ENCODE results near the gene PAQR5.

Gene PAQR5, protein sequence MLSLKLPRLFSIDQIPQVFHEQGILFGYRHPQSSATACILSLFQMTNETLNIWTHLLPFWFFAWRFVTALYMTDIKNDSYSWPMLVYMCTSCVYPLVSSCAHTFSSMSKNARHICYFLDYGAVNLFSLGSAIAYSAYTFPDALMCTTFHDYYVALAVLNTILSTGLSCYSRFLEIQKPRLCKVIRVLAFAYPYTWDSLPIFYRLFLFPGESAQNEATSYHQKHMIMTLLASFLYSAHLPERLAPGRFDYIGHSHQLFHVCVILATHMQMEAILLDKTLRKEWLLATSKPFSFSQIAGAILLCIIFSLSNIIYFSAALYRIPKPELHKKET

DNA sequence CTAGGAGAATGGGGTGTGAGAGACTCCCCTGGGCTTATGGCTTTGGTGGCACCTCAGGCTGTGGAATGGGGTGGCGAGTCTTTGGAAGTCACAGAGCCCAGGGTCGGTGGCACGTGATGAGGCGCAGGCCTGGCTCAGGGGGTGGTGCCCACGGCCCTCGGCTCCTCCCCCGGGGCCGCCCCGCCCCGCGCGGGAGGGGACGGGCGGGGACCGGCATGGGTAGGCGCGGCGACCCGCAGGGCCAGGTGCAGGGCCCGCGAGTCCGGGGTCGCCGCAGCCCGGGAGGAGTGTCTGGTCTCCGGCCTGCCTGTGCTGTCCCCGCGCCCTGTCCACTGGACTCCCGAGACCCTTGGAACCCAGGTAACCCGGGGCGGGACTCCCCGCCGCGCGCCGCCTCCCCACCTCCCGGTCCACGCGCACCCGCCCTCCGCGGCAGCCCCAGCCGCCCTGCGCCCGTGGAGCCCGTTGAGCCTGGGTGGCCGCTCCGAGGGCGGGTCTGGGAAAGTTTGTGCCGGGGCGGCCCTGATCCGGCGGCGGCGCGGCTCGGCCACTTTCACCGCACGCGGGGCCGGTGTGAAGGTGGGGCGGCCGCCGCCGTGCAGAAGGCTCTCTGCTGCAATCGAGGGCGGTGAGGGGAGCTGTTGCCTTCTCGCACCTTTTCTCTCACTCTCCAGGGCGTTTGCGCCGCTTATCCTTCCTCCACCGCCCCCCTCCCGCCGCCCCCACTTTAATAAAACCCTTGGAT is at the start of gene PAQR5:
Gene PAQR5 (plus strand): TSS at position 216 of the 745 bp plus-strand sequence. CDS start 61,169 bp downstream, outside the sequence.
- no peaks in the 10 kb centered on the region for H3K4me1 Mint-ChIP-seq (ENCODE audit: low read depth)
- peak within 1 kb of the TSS; percentile 22 for H3K4me3 Mint-ChIP-seq
- H3K27ac Mint-ChIP-seq: no peak within 1 kb of the TSS
- peaks cover 51% of the 10 kb centered on the region for H3K27me3 Mint-ChIP-seq (ENCODE audit: low read depth)
- H3K9me3 Mint-ChIP-seq: no peaks in the 10 kb centered on the region
- H3K36me3 Mint-ChIP-seq (ENCODE audit: low read depth): no peaks in the 10 kb centered on the region
- DNase-seq (ENCODE audit: low spot score): no peak

DNA sequence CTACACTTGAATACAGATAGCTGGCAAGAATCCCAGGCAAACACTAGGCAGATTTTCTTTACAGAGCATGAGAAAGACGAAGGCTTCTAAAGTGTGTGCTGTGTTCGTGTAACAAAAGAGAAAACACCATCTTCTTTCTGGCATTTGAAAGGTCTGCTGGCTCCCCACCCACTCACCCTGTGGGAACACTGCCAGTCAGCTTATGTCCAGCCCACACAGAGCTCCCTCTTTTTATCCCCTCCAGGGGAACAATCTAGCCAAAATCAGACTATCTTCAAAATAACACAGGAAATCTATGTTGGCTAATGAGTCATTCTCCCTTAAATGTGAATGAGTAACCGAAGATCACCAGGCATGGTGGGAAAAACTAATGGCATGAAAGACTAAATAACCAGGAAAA is 45.6 kb upstream of the PAQR5 start:
- H3K4me3 Mint-ChIP-seq: no peak overlapping the region
- peaks cover 3% of the 10 kb centered on the region for H3K27me3 Mint-ChIP-seq (ENCODE audit: low read depth)
- H3K36me3 Mint-ChIP-seq (ENCODE audit: low read depth): no peaks in the 10 kb centered on the region
- H3K27ac Mint-ChIP-seq: no peak overlapping the region
- H3K9me3 Mint-ChIP-seq: no peaks in the 10 kb centered on the region
- H3K4me1 Mint-ChIP-seq (ENCODE audit: low read depth): no peaks in the 10 kb centered on the region
- no peak for DNase-seq (ENCODE audit: low spot score)

- no peaks in the 10 kb centered on the region for H3K36me3 Mint-ChIP-seq (ENCODE audit: low read depth)
Observed at GRCh38 chr15:69265347-69265955, 33.3 kb upstream of the PAQR5 start.

DNA sequence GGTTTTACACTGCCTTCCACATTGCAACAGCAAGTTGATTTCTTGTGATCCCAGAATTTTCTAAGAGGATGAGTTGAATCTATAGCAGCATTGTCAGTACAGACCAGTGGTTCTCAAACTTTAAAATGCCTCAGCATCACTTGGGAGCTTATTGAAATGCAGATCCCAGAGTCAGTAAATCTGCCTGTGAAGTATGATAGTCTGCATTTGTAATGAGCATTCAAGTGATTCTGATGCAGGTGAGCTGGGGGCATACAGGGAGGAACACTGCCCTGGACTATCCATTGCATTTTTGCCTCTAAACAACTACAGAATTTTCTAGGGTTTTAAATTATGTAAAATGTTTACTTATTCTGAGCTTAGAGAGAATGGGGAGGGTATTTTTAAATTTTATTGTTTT is 27.5 kb upstream of the PAQR5 start:
- H3K36me3 Mint-ChIP-seq (ENCODE audit: low read depth): no peaks in the 10 kb centered on the region
- no peak for DNase-seq (ENCODE audit: low spot score)
- H3K27me3 Mint-ChIP-seq (ENCODE audit: low read depth): peaks cover 6% of the 10 kb centered on the region
- H3K9me3 Mint-ChIP-seq: no peaks in the 10 kb centered on the region
- H3K4me1 Mint-ChIP-seq (ENCODE audit: low read depth): no peaks in the 10 kb centered on the region
- H3K4me3 Mint-ChIP-seq: no peak overlapping the region
- no peak overlapping the region for H3K27ac Mint-ChIP-seq

More at GRCh38 chr15:69265347-69265955, 33.3 kb upstream of the PAQR5 start:
- no peak overlapping the region for H3K27ac Mint-ChIP-seq
- no peak overlapping the region for H3K4me3 Mint-ChIP-seq
- H3K9me3 Mint-ChIP-seq: no peaks in the 10 kb centered on the region
- DNase-seq (ENCODE audit: low spot score): no peak
- H3K27me3 Mint-ChIP-seq (ENCODE audit: low read depth): peaks cover 11% of the 10 kb centered on the region
- no peaks in the 10 kb centered on the region for H3K4me1 Mint-ChIP-seq (ENCODE audit: low read depth)

DNA sequence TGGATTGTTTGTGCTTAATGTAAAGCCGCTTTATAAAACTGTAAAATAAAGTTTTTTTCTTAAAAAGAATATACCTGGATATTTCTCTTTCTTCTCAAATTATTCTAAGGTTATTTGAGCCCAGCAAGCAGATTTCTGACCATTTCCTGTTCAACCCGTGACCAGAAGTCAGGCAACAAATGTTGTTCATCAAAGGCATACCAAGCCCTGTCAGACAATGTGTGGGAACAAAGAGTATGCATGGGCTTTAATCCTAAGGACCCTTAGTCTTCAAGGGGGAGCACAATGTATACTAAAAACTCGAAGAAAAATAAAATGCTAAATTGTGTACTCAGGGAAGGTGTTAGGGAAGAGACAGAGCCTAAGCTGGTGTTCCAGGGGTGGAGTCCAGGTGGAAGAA is 26.6 kb upstream of the PAQR5 start:
- H3K27ac Mint-ChIP-seq: no peak overlapping the region
- H3K36me3 Mint-ChIP-seq (ENCODE audit: low read depth): no peaks in the 10 kb centered on the region
- H3K9me3 Mint-ChIP-seq: no peaks in the 10 kb centered on the region
- no peak for DNase-seq (ENCODE audit: low spot score)
- no peaks in the 10 kb centered on the region for H3K4me1 Mint-ChIP-seq (ENCODE audit: low read depth)
- no peak overlapping the region for H3K4me3 Mint-ChIP-seq
- H3K27me3 Mint-ChIP-seq (ENCODE audit: low read depth): no peaks in the 10 kb centered on the region

- H3K36me3 Mint-ChIP-seq (ENCODE audit: low read depth): no peaks in the 10 kb centered on the region
Observed at GRCh38 chr15:69272891-69273290, 25.8 kb upstream of the PAQR5 start.

GRCh38 chr15:69275074-69275670 is 23.5 kb upstream of the PAQR5 start:
- no peak overlapping the region for H3K4me3 Mint-ChIP-seq
- no peaks in the 10 kb centered on the region for H3K27me3 Mint-ChIP-seq (ENCODE audit: low read depth)
- no peak overlapping the region for H3K27ac Mint-ChIP-seq
- no peaks in the 10 kb centered on the region for H3K4me1 Mint-ChIP-seq (ENCODE audit: low read depth)
- no peaks in the 10 kb centered on the region for H3K36me3 Mint-ChIP-seq (ENCODE audit: low read depth)
- H3K9me3 Mint-ChIP-seq: no peaks in the 10 kb centered on the region
- no peak for DNase-seq (ENCODE audit: low spot score)

More at GRCh38 chr15:69272891-69273290, 25.8 kb upstream of the PAQR5 start:
- no peaks in the 10 kb centered on the region for H3K27me3 Mint-ChIP-seq (ENCODE audit: low read depth)
- H3K27ac Mint-ChIP-seq: no peak overlapping the region
- no peaks in the 10 kb centered on the region for H3K9me3 Mint-ChIP-seq
- DNase-seq (ENCODE audit: low spot score): no peak
- H3K4me1 Mint-ChIP-seq (ENCODE audit: low read depth): no peaks in the 10 kb centered on the region
- H3K4me3 Mint-ChIP-seq: no peak overlapping the region

- Mint-ChIP-seq H3K27me3 (ENCODE audit: low read depth) (no peaks in the 10 kb centered on the region), H3K4me1 (ENCODE audit: low read depth) (no peaks in the 10 kb centered on the region), H3K36me3 (ENCODE audit: low read depth) (no peaks in the 10 kb centered on the region), H3K4me3 (no peak overlapping the region), H3K27ac (no peak overlapping the region), H3K9me3 (no peaks in the 10 kb centered on the region)
- no peak for DNase-seq (ENCODE audit: low spot score)
Observed at GRCh38 chr15:69275933-69276560, 22.7 kb upstream of the PAQR5 start.

GRCh38 chr15:69277316-69277715 is 21.4 kb upstream of the PAQR5 start:
- Mint-ChIP-seq H3K9me3 (no peaks in the 10 kb centered on the region), H3K4me1 (ENCODE audit: low read depth) (no peaks in the 10 kb centered on the region), H3K27ac (no peak overlapping the region), H3K36me3 (ENCODE audit: low read depth) (no peaks in the 10 kb centered on the region), H3K27me3 (ENCODE audit: low read depth) (no peaks in the 10 kb centered on the region), H3K4me3 (no peak overlapping the region)
- no peak for DNase-seq (ENCODE audit: low spot score)

DNA sequence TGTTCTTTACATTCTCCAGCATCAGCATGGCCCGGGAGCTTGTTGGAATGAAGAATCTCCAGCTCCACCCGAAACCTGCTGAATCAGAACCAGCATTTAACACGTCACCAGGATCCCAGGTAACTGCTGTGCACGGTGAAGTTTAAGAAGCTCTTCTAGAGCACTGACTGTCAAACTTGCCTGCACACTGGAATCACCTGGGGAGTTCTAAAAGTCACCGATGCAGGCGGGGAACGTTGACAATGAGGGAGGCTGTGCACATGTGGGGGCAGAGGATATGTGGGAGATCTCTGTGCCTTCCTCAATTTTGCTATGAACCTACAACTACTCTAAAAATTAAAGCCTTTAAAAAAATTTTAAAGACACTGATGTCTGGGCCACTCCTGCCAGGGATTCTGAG is 19.1 kb upstream of the PAQR5 start:
- Mint-ChIP-seq H3K4me1 (ENCODE audit: low read depth) (no peaks in the 10 kb centered on the region), H3K36me3 (ENCODE audit: low read depth) (no peaks in the 10 kb centered on the region), H3K9me3 (no peaks in the 10 kb centered on the region), H3K27ac (no peak overlapping the region), H3K4me3 (no peak overlapping the region), H3K27me3 (ENCODE audit: low read depth) (no peaks in the 10 kb centered on the region)
- DNase-seq (ENCODE audit: low spot score): no peak

GRCh38 chr15:69280783-69281182 is 17.9 kb upstream of the PAQR5 start:
- Mint-ChIP-seq H3K9me3 (no peaks in the 10 kb centered on the region), H3K27me3 (ENCODE audit: low read depth) (no peaks in the 10 kb centered on the region), H3K36me3 (ENCODE audit: low read depth) (no peaks in the 10 kb centered on the region), H3K4me3 (no peak overlapping the region), H3K4me1 (ENCODE audit: low read depth) (no peaks in the 10 kb centered on the region), H3K27ac (no peak overlapping the region)
- no peak for DNase-seq (ENCODE audit: low spot score)

DNA sequence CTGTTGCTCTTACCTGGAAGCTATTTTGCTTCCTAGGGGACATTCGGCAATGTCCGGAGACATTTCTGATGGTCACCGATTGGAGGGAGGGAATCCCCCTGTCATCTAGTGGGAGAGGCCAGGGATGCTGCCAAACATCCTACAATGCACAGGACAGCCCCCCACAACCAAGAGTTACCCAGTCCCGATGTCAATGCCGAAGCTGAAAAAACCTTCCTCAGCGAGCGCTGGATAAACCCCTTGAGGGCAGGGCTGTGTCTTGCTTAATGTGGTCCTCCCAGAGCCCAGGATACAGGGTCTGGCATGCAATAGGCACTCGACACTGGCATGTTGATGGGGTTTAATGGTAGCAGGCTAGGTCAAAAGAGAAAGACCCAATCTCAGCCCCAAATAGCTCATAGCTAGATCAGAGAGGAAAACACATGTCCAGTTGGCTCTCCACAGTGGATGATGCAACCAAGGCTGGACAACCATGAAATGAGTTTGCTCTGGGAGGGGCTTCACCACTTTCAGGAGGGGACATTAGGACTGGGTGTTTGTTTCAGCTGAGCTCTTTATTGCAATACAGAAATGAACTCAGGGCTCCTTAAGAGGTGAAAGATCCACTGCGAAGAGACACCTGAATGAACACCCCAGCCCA is 16.5 kb upstream of the PAQR5 start:
- H3K36me3 Mint-ChIP-seq (ENCODE audit: low read depth): no peaks in the 10 kb centered on the region
- no peak for DNase-seq (ENCODE audit: low spot score)
- no peak overlapping the region for H3K27ac Mint-ChIP-seq
- H3K4me3 Mint-ChIP-seq: no peak overlapping the region
- H3K4me1 Mint-ChIP-seq (ENCODE audit: low read depth): no peaks in the 10 kb centered on the region
- no peaks in the 10 kb centered on the region for H3K9me3 Mint-ChIP-seq
- no peaks in the 10 kb centered on the region for H3K27me3 Mint-ChIP-seq (ENCODE audit: low read depth)

GRCh38 chr15:69285834-69286233 is 12.9 kb upstream of the PAQR5 start:
- no peaks in the 10 kb centered on the region for H3K36me3 Mint-ChIP-seq (ENCODE audit: low read depth)
- no peaks in the 10 kb centered on the region for H3K4me1 Mint-ChIP-seq (ENCODE audit: low read depth)
- DNase-seq (ENCODE audit: low spot score): no peak
- H3K4me3 Mint-ChIP-seq: no peak overlapping the region
- H3K27me3 Mint-ChIP-seq (ENCODE audit: low read depth): no peaks in the 10 kb centered on the region
- no peaks in the 10 kb centered on the region for H3K9me3 Mint-ChIP-seq
- H3K27ac Mint-ChIP-seq: no peak overlapping the region
